Breast epithelium (tissue), 4 donors: ENCODE results near the gene TMEM163. TPM values are rescaled to one million over a fixed set of nuclear protein-coding genes. Genes with fewer than 3 reads are reported as not detected.

Experiments
- DNase-seq, 2 donors: peaks; one replicate each; pipeline ENCODE4 v3.0.0-alpha.2; 2019; ENCODE audit warnings: low spot score in 2 of 2
- H3K27ac ChIP-seq, 2 donors: fragments of 200-600 bp; sonication (generic) in 1 of 2; one replicate each; pipeline ENCODE4 v1.5.1; 2016 to 2019; ENCODE audit warnings: mild to moderate bottlenecking in 1 of 2
- H3K27me3 ChIP-seq, 2 donors: fragments of 200-600 bp; sonication (generic) in 1 of 2; one replicate each; pipeline versions ENCODE4 v1.5.1 to v1.6.0; 2017 to 2019; ENCODE audit warnings: control low read depth in 1 of 2, mild to moderate bottlenecking in 1 of 2
- H3K36me3 ChIP-seq: fragments of 200-600 bp; one replicate; pipeline ENCODE4 v1.5.1; 2019
- H3K4me1 ChIP-seq, 2 donors: fragments of 200-600 bp; sonication (generic); one replicate each; pipeline ENCODE4 v1.5.1; 2016 to 2019; ENCODE audit warnings: control low read depth in 1 of 2
- H3K4me3 ChIP-seq, 3 donors: fragments of 200-600 bp; sonication (generic); 1 replicate in 2 of 3; 2 replicates in 1 of 3; pipeline ENCODE4 v1.5.1; 2016 to 2019; ENCODE audit warnings: mild to moderate bottlenecking in 3 of 3, moderate library complexity in 2 of 3
- H3K9me3 ChIP-seq, 2 donors: fragments of 200-600 bp; sonication (generic) in 1 of 2; one replicate each; pipeline ENCODE4 v1.5.1; 2016 to 2019; ENCODE audit warnings: control low read depth in 1 of 2
- CTCF ChIP-seq, 3 donors: fragments of 450-650 bp; IDR thresholded peaks; one replicate each; pipeline ENCODE4 v1.5.1; 2016 to 2017; ENCODE audit warnings: antibody characterized with exemption in 3 of 3, mild to moderate bottlenecking in 3 of 3, moderate library complexity in 3 of 3
- POLR2A ChIP-seq: fragments of 450-650 bp; IDR thresholded peaks from one replicate; pipeline ENCODE4 v1.6.1; 2016; ENCODE audit warnings: antibody characterized with exemption, mild to moderate bottlenecking, moderate library complexity
- POLR2AphosphoS5 ChIP-seq, 3 donors: sonication (generic); formaldehyde crosslinking; IDR thresholded peaks; one replicate each; pipeline ENCODE4 v1.6.1; 2017; ENCODE audit warnings: antibody characterized with exemption in 3 of 3
- intact Hi-C: fragments of 100-400 bp; cut with DNase I; formaldehyde crosslinking; loops from one replicate; pipeline ENCODE4 v1.15.1; 2023; ENCODE audit warnings: low total_unique reads
- total RNA-seq, 3 donors: library from RNA; depleted of rRNA; stranded (reverse); fragments of >200 nt; gene quantifications; one replicate each; pipeline ENCODE4 v1.1.0, GENCODE V29; 2016

Gene TMEM163
- total RNA-seq, 3 donors from 2014 or later = 0.32 to 1.5 (median 0.66) TPM

DNA sequence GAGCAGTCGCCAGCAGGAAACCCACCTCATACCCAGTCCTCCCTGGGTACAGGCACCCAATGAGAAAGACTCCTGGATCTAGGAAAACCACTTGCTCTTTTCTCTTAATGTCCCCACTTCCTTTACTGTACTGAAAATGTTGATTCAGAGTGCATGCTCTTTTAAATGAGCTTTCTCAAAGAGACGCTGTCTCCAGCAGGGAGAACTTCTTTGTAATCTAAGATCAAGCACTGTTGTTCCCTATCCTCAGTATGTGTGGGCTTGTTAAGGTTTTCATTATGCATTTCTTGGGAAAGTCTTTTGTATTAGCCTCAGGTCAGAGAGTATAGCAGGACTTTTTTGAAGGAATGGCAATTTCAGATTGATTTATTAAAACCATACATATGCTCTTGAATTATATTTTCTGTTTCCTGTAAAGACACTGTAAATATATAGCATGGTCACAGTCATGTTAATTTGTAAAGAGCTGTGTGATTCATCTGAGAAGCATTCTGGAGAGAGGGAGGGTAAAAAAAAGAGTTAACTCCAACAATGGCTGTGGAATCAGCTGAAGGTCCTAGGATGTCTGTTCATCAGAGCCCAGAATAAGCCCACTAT is 286.9 kb downstream of the TMEM163 start:
- Histone ChIP-seq H3K4me3 (no peak overlapping the region), H3K27me3 (no peaks in the 10 kb centered on the region), H3K36me3 (no peaks in the 10 kb centered on the region), H3K4me1 (no peaks in the 10 kb centered on the region), H3K9me3 (no peaks in the 10 kb centered on the region), H3K27ac (no peak overlapping the region)
- no peak for DNase-seq
- intact Hi-C loops = no loop called here
- TF ChIP-seq CTCF (IDR thresholded peaks at IDR 0.05) = no peak
- TF ChIP-seq POLR2AphosphoS5 (IDR thresholded peaks at IDR 0.05) = no peak
- no peak for TF ChIP-seq POLR2A

- no peak for DNase-seq
- Histone ChIP-seq H3K9me3 (no peaks in the 10 kb centered on the region), H3K27ac (no peak overlapping the region), H3K4me3 (no peak overlapping the region), H3K36me3 (no peaks in the 10 kb centered on the region), H3K27me3 (no peaks in the 10 kb centered on the region), H3K4me1 (no peaks in the 10 kb centered on the region)
- intact Hi-C loops = loop anchor here (10.0 kb wide), 1 partner anchor 545 kb away; no protein-coding TSS in a partner anchor
- no peak for TF ChIP-seq POLR2AphosphoS5 (IDR thresholded peaks at IDR 0.05)
- no peak for TF ChIP-seq POLR2A
- TF ChIP-seq CTCF (IDR thresholded peaks at IDR 0.05) = no peak
Observed at GRCh38 chr2:134429886-134430285, 288.9 kb downstream of the TMEM163 start.

- Histone ChIP-seq H3K27ac (no peak overlapping the region), H3K4me3 (no peak overlapping the region), H3K36me3 (no peaks in the 10 kb centered on the region), H3K9me3 (no peaks in the 10 kb centered on the region), H3K27me3 (no peaks in the 10 kb centered on the region), H3K4me1 (no peaks in the 10 kb centered on the region)
- intact Hi-C loops = loop anchor here (10.0 kb wide), 1 partner anchor 542 kb away; no protein-coding TSS in a partner anchor
- TF ChIP-seq POLR2AphosphoS5 (IDR thresholded peaks at IDR 0.05) (no peak), POLR2A (no peak), CTCF (IDR thresholded peaks at IDR 0.05) (no peak)
- no peak for DNase-seq
Observed at GRCh38 chr2:134426721-134427120, 292.1 kb downstream of the TMEM163 start.

DNA sequence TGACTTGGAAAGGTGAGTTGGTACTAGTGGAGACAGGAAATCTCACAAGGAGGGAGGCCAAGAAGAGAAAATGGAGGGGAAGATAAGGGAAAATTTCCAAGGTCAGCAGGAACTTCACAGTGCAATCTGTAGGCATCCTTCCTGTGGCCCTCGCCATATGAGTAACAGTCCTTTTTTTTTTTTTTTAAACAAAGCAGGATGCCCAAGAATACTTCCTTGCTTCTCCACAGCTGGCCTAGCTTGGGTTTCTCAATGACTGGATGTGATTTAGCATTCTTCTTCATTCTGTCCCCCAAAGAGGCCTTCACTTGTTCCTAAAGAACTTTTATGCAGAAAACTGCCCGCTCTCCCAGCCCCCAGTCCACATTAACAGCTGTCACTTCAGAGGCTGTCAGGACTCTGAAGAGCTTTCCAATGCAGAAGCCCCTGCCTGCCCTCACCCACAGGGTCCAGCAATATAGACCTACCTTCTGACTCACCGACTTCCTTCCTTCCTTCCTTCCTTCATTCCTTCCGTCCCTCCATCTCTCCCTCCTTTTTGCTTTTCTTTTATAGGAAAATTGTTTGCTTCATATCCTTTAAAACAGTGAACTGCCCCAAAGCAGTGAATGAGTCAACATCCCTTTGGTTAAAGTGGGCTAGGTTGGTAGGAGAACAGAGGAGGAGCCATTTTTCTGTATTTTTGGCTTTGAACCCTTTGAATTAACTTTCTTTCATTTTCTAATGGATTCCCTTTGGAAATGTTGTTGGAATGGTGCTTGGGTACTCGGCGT is 292.9 kb downstream of the TMEM163 start:
- Histone ChIP-seq H3K36me3 (no peaks in the 10 kb centered on the region), H3K4me3 (no peak overlapping the region), H3K4me1 (no peaks in the 10 kb centered on the region), H3K27me3 (no peaks in the 10 kb centered on the region), H3K9me3 (no peaks in the 10 kb centered on the region), H3K27ac (no peak overlapping the region)
- TF ChIP-seq POLR2A (no peak), POLR2AphosphoS5 (IDR thresholded peaks at IDR 0.05) (no peak), CTCF (IDR thresholded peaks at IDR 0.05) (no peak)
- intact Hi-C loops = loop anchor here (10.0 kb wide), 1 partner anchor 541 kb away; no protein-coding TSS in a partner anchor
- DNase-seq = no peak
